ENCODE results near the gene MYBBP1A. TPM values are rescaled to one million over a fixed set of nuclear protein-coding genes. Genes with fewer than 3 reads are reported as not detected.

The MYBBP1A gene
- total and polyA plus RNA-seq, 2 of the 4 experiments (the other 2 are of a cell fraction), result 22.6 to 45.9 TPM

GRCh38 chr17:4587195-4587594 is 32.0 kb upstream of the MYBBP1A start:
- Histone ChIP-seq H2BK5ac (ENCODE audit: low read depth, low read length, poor library complexity, severe bottlenecking) (no peak overlapping the region), H3K18ac (ENCODE audit: low read depth, low read length) (no peak overlapping the region), H3K27me3 (ENCODE audit: control insufficient read depth, insufficient read depth, low read length) (peaks cover 82% of the 10 kb centered on the region), H3K4me2 (ENCODE audit: low read depth, low read length) (no peak overlapping the region), H3K4me3 (ENCODE audit: insufficient read depth, low read depth, low read length) (no peak overlapping the region), H3K27ac (ENCODE audit: insufficient read depth, low read length) (no peak overlapping the region), H3K9ac (ENCODE audit: low read depth, low read length) (no peak overlapping the region), H2BK120ac (ENCODE audit: low read depth, low read length) (no peak overlapping the region), H4K91ac (ENCODE audit: insufficient read depth, low read depth, low read length) (no peak overlapping the region), H3K4ac (ENCODE audit: low read depth, low read length) (no peak overlapping the region), H2AK5ac (ENCODE audit: low read depth, low read length) (no peak overlapping the region), H4K8ac (ENCODE audit: low read depth in 2 of 2, low read length in 2 of 2) (no peak overlapping the region), H2AFZ (replicated peaks; ENCODE audit: low read length, poor library complexity) (no peak overlapping the region), H4K20me1 (ENCODE audit: insufficient read depth, low read length) (no peaks in the 10 kb centered on the region), H3K79me1 (ENCODE audit: low read depth in 1 of 2, low read length in 2 of 2) (no peaks in the 10 kb centered on the region), H2BK15ac (ENCODE audit: low read depth, low read length) (no peak overlapping the region), H3K9me3 (ENCODE audit: control insufficient read depth, insufficient read depth, low read length) (no peaks in the 10 kb centered on the region), H3K14ac (replicated peaks; ENCODE audit: low read depth, low read length) (no peak overlapping the region), H3K36me3 (ENCODE audit: control insufficient read depth, insufficient read depth, low read length) (no peaks in the 10 kb centered on the region), H3K4me1 (ENCODE audit: control insufficient read depth, insufficient read depth, low read length) (peaks cover 2% of the 10 kb centered on the region; the same call in 1 of the 2 replicates), H3K56ac (ENCODE audit: extremely low read depth, insufficient read depth, low read length) (no peak overlapping the region), H4K5ac (ENCODE audit: low read depth, low read length) (no peak overlapping the region), H2AK9ac (replicated peaks; ENCODE audit: low read depth, low read length, poor library complexity) (no peak overlapping the region), H2BK20ac (ENCODE audit: low read depth, low read length) (no peak overlapping the region), H3K9me1 (ENCODE audit: insufficient read depth, low read length) (no peaks in the 10 kb centered on the region), H3K23ac (ENCODE audit: low read depth, low read length) (no peak overlapping the region)
- CTCF ChIA-PET, result no interaction called here
- WGBS, 2 experiments (ENCODE audit: extremely low coverage in 2 of 2, insufficient read length in 1 of 2), result no CpG with 5 or more reads among the region's 7 CpGs
- DNase-seq, result no peak
- ATAC-seq (ENCODE audit: low read depth), result no peak
- no peak for TF ChIP-seq CHD1 (IDR thresholded peaks at IDR 0.05; ENCODE audit: low read depth, low read length)
- no peak for TF ChIP-seq NFE2L2 (IDR thresholded peaks at IDR 0.05; ENCODE audit: low read depth, low read length)
- no peak for TF ChIP-seq RCOR1 (IDR thresholded peaks at IDR 0.05; ENCODE audit: insufficient replicate concordance, low read length)
- no peak for TF ChIP-seq RAD21 (IDR thresholded peaks at IDR 0.05; ENCODE audit: low read length)
- in situ Hi-C loops (cut with MboI; ENCODE audit: low sequenced_read_pairs), result no loop called here
- no TSS peak for BruUV-seq (replicated peaks)
- POLR2A ChIA-PET (ENCODE audit: unreplicated experiment), result no interaction called here
- intact Hi-C loops (cut with micrococcal nuclease), result no loop called here
- dilution Hi-C loops (cut with HindIII; ENCODE audit: low sequenced_read_pairs, unreplicated experiment), result no loop called here
